Activated T-helper 2 cell treated with anti-CD3 and anti-CD28 coated beads, Interferon-gamma antibody, Interleukin-2, Interleukin-4, amounts not matched to agents 10 μg/mL and 5 μg/mL and 100 μg/mL, durations not matched to agents 14 hours and 24 hours and 36 hours (primary cell): ENCODE data around the gene ATP4B. TPM values are rescaled to one million over a fixed set of nuclear protein-coding genes. Genes with fewer than 3 reads are reported as not detected.

Experiments
- DNase-seq: peaks from one replicate; pipeline ENCODE4 v3.0.0; 2021; ENCODE audit warnings: low spot score
- H3K27ac Mint-ChIP-seq: one replicate; pipeline ENCODE4 v1.8.0; 2021; ENCODE audit warnings: mixed read lengths
- H3K27me3 Mint-ChIP-seq: one replicate; pipeline ENCODE4 v1.8.0; 2021; ENCODE audit warnings: low read depth, mixed read lengths
- H3K36me3 Mint-ChIP-seq: one replicate; pipeline ENCODE4 v1.8.0; 2021; ENCODE audit warnings: low read depth, mixed read lengths
- H3K4me1 Mint-ChIP-seq: one replicate; pipeline ENCODE4 v1.8.0; 2021; ENCODE audit warnings: low read depth, mixed read lengths
- H3K4me3 Mint-ChIP-seq: one replicate; pipeline ENCODE4 v1.8.0; 2021; ENCODE audit warnings: low read depth, mild to moderate bottlenecking, moderate library complexity, mixed read lengths
- H3K9me3 Mint-ChIP-seq: one replicate; pipeline ENCODE4 v1.8.0; 2021; ENCODE audit warnings: mixed read lengths
- intact Hi-C: fragments of 100-400 bp; cut with micrococcal nuclease; formaldehyde crosslinking; loops from one replicate; pipeline ENCODE4 v1.15.1; 2023
- total RNA-seq: library from RNA; stranded (reverse); gene quantifications from 2 replicates; pipeline ENCODE4 v1.2.3, GENCODE V29; 2022

Gene ATP4B
- not detected in 2 replicates for total RNA-seq

GRCh38 chr13:113657851-113658741 is at the start of gene ATP4B:
ATP4B (minus strand) TSS chr13:113658198; CDS start chr13:113658144, 54 bp downstream.
- Mint-ChIP-seq H3K4me3 (no peak within 1 kb of the TSS), H3K9me3 (peaks cover 15% of the 10 kb centered on the region), H3K4me1 (peaks cover 2% of the 10 kb centered on the region), H3K27ac (no peak within 1 kb of the TSS), H3K36me3 (no peaks in the 10 kb centered on the region), H3K27me3 (no peaks in the 10 kb centered on the region)
- DNase-seq: no peak
- intact Hi-C loops: no loop called here

GRCh38 chr13:113672002-113672651 is 14.1 kb upstream of the ATP4B start:
- H3K27me3 Mint-ChIP-seq: no peaks in the 10 kb centered on the region

GRCh38 chr13:113671066-113672001 is 13.3 kb upstream of the ATP4B start:
- H3K27me3 Mint-ChIP-seq: no peaks in the 10 kb centered on the region
- intact Hi-C loops: no loop called here
- H3K27ac Mint-ChIP-seq: no peak overlapping the region
- peaks cover 4% of the 10 kb centered on the region for H3K9me3 Mint-ChIP-seq
- H3K4me3 Mint-ChIP-seq: no peak overlapping the region
- H3K4me1 Mint-ChIP-seq: no peaks in the 10 kb centered on the region
- no peak for DNase-seq
- H3K36me3 Mint-ChIP-seq: no peaks in the 10 kb centered on the region

More at GRCh38 chr13:113672002-113672651, 14.1 kb upstream of the ATP4B start:
- Mint-ChIP-seq H3K27ac (no peak overlapping the region), H3K4me3 (no peak overlapping the region), H3K4me1 (no peaks in the 10 kb centered on the region), H3K36me3 (no peaks in the 10 kb centered on the region), H3K9me3 (peaks cover 4% of the 10 kb centered on the region)
- DNase-seq: no peak
- intact Hi-C loops: no loop called here

- DNase-seq: no peak
- H3K4me1 Mint-ChIP-seq: no peaks in the 10 kb centered on the region
- no peak overlapping the region for H3K4me3 Mint-ChIP-seq
- no peaks in the 10 kb centered on the region for H3K27me3 Mint-ChIP-seq
- intact Hi-C loops: no loop called here
- H3K9me3 Mint-ChIP-seq: peaks cover 4% of the 10 kb centered on the region
- no peaks in the 10 kb centered on the region for H3K36me3 Mint-ChIP-seq
- H3K27ac Mint-ChIP-seq: no peak overlapping the region
These were observed 12.5 kb upstream of the ATP4B start for GRCh38 chr13:113670541-113670940.

GRCh38 chr13:113669755-113670341 is 11.8 kb upstream of the ATP4B start:
- DNase-seq: no peak
- H3K27ac Mint-ChIP-seq: no peak overlapping the region
- no peak overlapping the region for H3K4me3 Mint-ChIP-seq
- H3K36me3 Mint-ChIP-seq: no peaks in the 10 kb centered on the region
- H3K4me1 Mint-ChIP-seq: no peaks in the 10 kb centered on the region
- H3K27me3 Mint-ChIP-seq: no peaks in the 10 kb centered on the region
- intact Hi-C loops: no loop called here
- peaks cover 4% of the 10 kb centered on the region for H3K9me3 Mint-ChIP-seq

GRCh38 chr13:113669231-113669754 is 11.3 kb upstream of the ATP4B start:
- no peak overlapping the region for H3K27ac Mint-ChIP-seq
- no peaks in the 10 kb centered on the region for H3K36me3 Mint-ChIP-seq
- peaks cover 4% of the 10 kb centered on the region for H3K9me3 Mint-ChIP-seq
- intact Hi-C loops: no loop called here
- H3K27me3 Mint-ChIP-seq: no peaks in the 10 kb centered on the region
- no peaks in the 10 kb centered on the region for H3K4me1 Mint-ChIP-seq
- H3K4me3 Mint-ChIP-seq: no peak overlapping the region
- no peak for DNase-seq

- no peak overlapping the region for H3K4me3 Mint-ChIP-seq
- H3K9me3 Mint-ChIP-seq: peaks cover 4% of the 10 kb centered on the region
- no peaks in the 10 kb centered on the region for H3K27me3 Mint-ChIP-seq
- H3K4me1 Mint-ChIP-seq: no peaks in the 10 kb centered on the region
- intact Hi-C loops: no loop called here
- H3K27ac Mint-ChIP-seq: no peak overlapping the region
- DNase-seq: no peak
- no peaks in the 10 kb centered on the region for H3K36me3 Mint-ChIP-seq
These were observed 10.5 kb upstream of the ATP4B start for GRCh38 chr13:113668491-113668971.

GRCh38 chr13:113667771-113668490 is 9.9 kb upstream of the ATP4B start:
- no peaks in the 10 kb centered on the region for H3K27me3 Mint-ChIP-seq
- no peak overlapping the region for H3K4me3 Mint-ChIP-seq
- peaks cover 4% of the 10 kb centered on the region for H3K9me3 Mint-ChIP-seq
- intact Hi-C loops: no loop called here
- H3K36me3 Mint-ChIP-seq: no peaks in the 10 kb centered on the region
- no peak overlapping the region for H3K27ac Mint-ChIP-seq
- DNase-seq: no peak
- no peaks in the 10 kb centered on the region for H3K4me1 Mint-ChIP-seq

- DNase-seq: no peak
- peaks cover 1% of the 10 kb centered on the region for H3K9me3 Mint-ChIP-seq
- H3K36me3 Mint-ChIP-seq: no peaks in the 10 kb centered on the region
- H3K4me3 Mint-ChIP-seq: no peak within 1 kb of the TSS
- no peak within 1 kb of the TSS for H3K27ac Mint-ChIP-seq
- H3K27me3 Mint-ChIP-seq: no peaks in the 10 kb centered on the region
- no peaks in the 10 kb centered on the region for H3K4me1 Mint-ChIP-seq
- intact Hi-C loops: no loop called here
These were observed 9.1 kb upstream of the ATP4B start, which contains the start of gene GRK1 for GRCh38 chr13:113666951-113667701. GRK1 (plus strand) TSS chr13:113667219; CDS start chr13:113667387, 168 bp downstream.

GRCh38 chr13:113666329-113666670 is 8.3 kb upstream of the ATP4B start:
- no peak for DNase-seq
- Mint-ChIP-seq H3K4me3 (no peak overlapping the region), H3K9me3 (peaks cover 7% of the 10 kb centered on the region)

More at GRCh38 chr13:113666329-113666670, 8.3 kb upstream of the ATP4B start:
- Mint-ChIP-seq H3K27ac (no peak overlapping the region), H3K36me3 (no peaks in the 10 kb centered on the region), H3K27me3 (no peaks in the 10 kb centered on the region), H3K4me1 (no peaks in the 10 kb centered on the region)
- intact Hi-C loops: no loop called here
